Dermis blood vessel endothelial cell (primary cell): ENCODE data around the gene TSPEAR. TPM values are rescaled to one million over a fixed set of nuclear protein-coding genes. Genes with fewer than 3 reads are reported as not detected.
"Not testable (repeated sequence)": the region's sequence is repeated elsewhere in the genome, so short reads cannot be mapped to it uniquely, and the experiment has no call there.

Experiments
- DNase-seq: peaks from one replicate; pipeline ENCODE4 v3.0.0; 2010
- total RNA-seq: library from RNA; depleted of rRNA; stranded (reverse); fragments of >200 nt; gene quantifications from 2 replicates; pipeline ENCODE4 v1.2.3, GENCODE V29; 2014

TSPEAR gene
- total RNA-seq, 1 donor from 2014 or later, result 1.0 TPM

DNA sequence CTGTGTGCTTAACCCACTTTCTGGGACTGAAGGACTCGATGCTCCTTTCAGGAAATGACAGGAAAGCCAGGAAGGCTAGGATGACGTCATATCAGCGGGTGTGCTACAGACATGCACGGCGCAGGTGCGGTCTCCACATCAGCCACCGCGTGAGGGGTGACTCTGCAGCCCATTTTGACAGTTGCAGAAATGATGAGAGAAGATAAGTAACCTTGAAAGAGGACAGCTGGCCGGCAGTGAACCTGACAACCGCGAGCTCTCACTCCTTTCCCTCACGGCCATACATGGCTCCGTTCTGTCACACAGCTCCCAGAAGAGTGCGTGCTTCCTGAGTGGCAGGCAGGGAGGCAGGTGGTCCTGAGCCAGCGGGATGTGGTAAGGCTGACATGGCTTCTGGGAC is 129.3 kb downstream of the TSPEAR start:
- no peak for DNase-seq

DNA sequence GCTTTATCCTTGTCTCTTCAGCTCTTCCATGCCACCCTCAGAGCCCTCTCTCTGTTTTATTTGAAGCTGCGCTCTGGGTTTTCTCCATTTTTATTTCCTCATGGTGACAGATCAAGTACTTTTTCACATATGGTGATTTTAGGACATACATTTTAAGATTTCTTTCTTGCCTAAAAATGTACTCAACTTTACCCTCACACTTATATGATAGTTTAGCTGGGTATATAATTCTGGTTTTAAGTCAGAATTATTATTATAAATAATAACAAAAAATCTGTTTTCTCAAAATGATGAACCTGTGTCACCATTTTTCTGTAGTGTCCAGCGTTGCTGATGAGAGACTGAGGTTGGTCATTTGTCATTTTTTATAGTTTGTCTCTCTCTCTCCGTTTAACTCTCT is 130.2 kb downstream of the TSPEAR start:
- no peak for DNase-seq

DNA sequence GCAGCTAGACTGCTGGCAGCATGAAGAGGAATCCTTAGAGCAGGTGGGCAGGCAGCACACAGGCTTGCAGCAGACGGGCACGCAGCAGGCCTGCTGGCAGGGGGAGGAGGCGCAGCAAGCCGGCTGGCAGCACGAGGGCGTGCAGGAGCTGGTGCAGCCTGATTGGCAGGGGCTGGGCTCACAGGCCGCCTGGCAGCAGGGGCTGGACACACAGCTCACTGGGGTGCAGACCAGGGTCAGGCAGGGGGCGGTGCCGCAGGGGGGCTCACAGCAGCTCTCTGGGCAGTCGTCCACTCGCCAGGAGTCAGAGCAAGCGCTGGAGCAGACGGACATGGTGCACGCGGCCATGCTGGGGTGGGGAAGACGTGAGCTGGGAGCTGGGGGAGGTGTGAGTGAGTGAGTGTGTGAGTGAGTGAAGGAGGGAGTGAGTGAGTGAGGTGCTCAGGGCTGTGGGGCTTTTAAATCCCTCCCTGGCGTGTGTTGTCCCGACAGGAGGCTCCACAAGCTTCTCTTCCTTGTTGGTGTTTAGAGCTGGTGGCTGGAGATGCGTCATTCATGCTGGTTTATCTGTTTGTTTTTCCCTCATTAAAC is 131.0 kb downstream of the TSPEAR start, which contains the start of gene KRTAP10-5:
Gene KRTAP10-5, minus strand, starts transcription at position 374 of the 591 bp plus-strand sequence. Its CDS starts 26 bp downstream, at position 348.
- DNase-seq, result not testable (repeated sequence)

DNA sequence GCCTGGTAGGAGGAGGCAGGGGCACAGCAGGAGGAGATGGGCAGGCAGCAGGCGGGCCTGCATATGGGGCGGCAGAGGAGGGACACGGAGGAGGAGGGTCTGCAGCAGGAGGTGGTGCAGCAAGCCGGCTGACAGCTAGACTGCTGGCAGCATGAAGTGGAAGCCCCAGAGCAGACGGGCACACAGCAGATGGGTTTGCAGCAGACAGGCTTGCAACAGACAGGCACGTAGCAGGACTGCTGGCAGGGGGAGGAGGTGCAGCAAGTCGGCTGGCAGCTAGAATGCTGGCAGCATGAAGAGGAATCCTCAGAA is 131.6 kb downstream of the TSPEAR start:
- DNase-seq, result no peak

DNA sequence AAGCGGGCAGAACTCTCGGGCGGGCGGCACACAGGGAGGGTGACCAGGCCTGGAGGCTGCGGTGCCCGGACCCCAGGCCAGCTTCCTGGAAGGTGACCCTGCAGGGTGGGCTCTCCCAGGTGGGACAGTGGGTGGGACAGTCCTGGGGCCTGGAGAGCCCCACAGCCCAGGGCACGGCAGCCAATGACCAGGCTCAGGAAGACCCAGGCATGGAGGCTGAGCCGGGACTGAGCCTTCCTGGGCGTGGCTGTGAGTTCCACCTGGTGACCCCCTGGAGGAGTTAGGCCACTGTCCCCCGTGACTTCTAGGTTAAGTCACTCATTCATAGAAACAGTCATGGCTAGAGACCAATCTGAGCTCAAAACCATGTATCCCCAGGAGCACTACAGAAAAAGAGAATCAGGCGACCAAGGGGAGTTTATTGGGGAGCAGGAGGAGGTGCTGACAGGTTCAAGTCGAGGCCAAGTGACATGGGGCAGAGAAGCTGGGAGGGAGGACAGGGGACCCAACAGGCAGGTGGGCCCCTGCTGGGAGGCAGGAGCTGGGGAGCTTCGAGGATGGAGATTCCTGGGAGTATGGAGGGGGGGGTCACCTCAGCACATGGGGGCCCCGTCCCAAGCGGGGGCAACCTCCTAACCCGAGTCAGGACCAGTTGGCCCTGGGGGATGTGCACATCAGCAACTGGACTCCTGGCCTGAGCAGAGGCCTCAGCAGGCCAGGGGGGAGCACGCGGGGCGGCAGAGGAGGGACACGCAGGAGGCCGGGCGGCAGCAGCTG is 132.1 kb downstream of the TSPEAR start:
- no peak for DNase-seq

DNA sequence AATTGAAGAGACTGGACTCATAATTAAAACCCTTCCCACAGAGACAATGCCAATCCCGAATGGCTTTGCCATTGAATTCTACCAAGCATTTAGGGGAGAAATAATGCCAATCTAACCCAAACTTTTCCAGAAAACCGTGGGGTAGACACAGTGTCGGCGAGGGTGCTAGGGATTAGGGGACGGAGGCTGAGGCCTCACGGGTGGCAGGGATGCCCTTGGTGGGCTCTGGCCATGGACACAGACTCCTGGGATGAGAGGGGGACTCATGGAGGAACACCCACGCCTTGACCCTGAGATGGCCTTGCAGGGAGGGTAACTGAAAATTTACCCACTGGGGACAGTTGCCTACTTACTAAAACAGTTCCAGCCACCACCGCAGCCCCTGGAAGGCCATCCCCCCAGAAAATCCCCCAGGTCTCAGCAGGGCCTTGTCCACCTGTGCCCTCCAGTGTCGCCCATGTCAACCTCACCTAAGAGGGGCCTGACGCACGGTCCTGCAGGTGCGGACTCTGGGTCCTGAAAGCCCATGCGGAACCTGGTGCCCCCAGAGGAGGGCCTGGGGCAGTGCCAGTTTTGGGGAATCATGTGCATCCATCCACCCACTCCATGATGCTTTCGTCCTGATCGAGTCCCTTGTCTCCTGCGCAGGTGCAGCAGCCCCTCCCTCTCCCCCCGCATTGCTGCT is 132.9 kb downstream of the TSPEAR start:
- DNase-seq, result no peak

DNA sequence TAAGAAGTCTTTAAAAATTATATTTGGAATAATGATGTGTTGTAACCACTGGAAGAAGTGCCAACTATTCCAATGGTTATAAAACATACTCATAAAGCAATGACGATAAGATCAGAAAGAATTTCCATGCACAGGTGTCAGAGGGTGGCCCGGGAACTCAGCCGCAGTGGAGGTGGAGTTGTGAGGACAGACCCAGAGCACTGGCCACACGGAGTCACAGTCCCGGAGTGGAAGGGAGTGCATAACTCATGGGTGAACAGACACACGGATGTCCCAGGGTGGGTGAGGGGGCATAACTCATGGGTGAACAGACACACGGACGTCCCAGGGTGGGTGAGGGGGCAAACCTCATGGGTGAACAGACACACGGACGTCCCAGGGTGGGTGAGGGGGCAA is 135.3 kb downstream of the TSPEAR start:
- no peak for DNase-seq

DNA sequence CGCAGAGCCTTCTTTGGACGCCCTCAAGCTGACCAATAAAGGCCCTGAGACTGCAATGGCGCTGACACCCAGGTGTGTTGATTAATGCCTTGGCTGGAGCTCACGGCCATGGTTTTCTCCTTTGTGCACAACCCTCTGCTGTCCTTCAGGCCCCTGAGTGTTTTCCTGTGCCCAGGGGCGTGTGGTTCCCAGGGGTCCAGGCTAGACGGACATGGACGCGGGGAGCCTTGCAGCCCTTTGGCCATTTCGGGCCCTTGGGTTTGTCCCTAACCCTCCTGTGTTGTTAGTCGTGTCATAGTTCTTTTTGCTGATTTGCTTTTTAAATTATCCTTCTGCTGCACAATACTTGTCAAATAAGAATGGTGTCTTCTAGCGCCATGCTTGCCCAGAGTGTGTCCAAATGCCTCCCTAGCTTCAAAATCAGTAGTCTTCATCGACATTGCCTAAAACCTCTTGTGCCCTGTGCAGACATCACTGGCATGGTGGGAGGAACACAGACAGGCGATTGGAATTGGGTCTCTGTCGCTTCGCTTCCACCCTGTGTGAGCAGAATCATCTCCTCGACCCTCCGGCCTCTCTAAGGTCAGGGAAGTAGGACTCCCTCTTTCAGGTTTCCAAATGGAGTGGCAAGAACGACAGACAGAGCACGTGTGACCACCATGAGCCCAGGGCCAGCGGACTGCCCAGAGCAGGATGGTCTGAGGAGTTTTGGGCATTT is 135.9 kb downstream of the TSPEAR start:
- no peak for DNase-seq

DNA sequence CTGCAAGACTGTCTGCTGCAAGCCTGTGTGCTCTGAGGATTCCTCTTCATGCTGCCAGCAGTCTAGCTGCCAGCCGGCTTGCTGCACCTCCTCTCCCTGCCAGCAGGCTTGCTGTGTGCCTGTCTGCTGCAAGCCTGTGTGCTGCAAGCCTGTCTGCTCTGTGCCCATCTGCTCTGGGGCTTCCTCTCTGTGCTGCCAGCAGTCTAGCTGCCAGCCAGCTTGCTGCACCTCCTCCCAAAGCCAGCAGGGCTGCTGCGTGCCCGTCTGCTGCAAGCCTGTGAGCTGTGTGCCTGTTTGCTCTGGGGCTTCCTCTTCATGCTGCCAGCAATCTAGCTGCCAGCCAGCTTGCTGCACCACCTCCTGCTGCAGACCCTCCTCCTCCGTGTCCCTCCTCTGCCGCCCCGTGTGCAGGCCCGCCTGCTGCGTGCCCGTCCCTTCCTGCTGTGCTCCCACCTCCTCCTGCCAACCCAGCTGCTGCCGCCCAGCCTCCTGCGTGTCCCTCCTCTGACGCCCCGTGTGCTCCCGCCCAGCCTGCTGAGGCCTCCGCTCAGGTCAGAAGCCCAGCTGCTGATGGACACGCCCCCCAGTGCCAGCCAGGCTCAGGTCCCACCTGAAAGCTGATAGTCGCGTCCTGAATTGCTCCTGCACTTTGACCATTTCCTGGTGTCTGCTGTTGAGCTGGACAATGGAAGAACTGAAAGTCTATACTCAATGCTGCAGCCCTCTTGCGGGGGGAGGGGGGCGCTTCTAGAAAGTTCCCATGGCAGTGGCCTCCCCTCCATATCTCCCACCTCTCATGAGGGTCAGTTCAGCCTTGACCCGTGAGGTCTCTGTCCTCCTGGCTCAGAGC is 136.7 kb downstream of the TSPEAR start:
- DNase-seq, result no peak

DNA sequence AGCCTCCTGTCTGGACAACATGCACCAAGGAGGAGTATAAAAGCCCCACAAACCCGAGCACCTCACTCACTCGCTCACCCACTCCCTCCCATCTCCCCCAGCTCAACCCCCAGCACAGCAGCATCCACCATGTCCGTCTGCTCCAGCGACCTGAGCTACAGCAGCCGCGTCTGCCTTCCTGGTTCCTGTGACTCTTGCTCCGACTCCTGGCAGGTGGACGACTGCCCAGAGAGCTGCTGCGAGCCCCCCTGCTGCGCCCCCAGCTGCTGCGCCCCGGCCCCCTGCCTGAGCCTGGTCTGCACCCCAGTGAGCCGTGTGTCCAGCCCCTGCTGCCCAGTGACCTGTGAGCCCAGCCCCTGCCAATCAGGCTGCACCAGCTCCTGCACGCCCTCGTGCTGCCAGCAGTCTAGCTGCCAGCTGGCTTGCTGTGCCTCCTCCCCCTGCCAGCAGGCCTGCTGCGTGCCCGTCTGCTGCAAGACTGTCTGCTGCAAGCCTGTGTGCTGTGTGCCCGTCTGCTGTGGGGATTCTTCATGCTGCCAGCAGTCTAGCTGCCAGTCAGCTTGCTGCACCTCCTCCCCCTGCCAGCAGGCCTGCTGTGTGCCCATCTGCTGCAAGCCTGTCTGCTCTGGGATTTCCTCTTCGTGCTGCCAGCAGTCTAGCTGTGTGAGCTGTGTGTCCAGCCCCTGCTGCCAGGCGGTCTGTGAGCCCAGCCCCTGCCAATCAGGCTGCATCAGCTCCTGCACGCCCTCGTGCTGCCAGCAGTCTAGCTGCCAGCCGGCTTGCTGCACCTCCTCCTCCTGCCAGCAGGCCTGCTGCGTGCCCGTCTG is 137.5 kb downstream of the TSPEAR start, which contains the start of gene KRTAP10-4:
Gene KRTAP10-4, plus strand, starts transcription at position 100 of the 827 bp plus-strand sequence. Its CDS starts 30 bp downstream, at position 130.
- not testable (repeated sequence) for DNase-seq

DNA sequence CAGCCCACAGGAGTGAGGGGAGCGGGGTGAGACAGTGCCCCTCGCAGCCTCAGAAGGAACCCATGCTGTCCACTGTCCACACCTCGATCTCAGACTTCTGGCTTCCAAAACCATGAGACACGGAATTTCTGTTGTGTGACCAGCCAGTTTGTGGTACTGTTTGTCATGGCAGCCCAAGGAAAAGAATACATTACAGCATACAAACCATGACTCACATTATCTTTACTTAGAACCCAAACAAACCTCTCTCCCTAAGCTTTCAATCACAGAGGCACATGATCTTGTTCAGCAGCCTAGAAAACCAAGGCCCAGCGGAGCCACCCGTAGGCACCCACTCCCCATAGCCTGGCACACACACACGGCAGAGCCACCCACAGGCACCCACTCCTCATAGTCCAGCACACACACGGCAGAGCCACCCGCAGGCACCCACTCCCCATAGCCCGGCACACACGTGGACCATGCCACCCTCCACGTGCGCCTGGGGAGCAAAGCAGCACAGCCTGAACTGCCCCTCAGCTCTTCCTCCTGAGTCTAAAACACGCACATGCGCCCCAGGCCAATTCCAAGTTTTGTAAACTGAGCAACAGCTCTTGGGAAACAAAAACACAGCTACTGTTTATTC is 138.3 kb downstream of the TSPEAR start:
- DNase-seq, result no peak

DNA sequence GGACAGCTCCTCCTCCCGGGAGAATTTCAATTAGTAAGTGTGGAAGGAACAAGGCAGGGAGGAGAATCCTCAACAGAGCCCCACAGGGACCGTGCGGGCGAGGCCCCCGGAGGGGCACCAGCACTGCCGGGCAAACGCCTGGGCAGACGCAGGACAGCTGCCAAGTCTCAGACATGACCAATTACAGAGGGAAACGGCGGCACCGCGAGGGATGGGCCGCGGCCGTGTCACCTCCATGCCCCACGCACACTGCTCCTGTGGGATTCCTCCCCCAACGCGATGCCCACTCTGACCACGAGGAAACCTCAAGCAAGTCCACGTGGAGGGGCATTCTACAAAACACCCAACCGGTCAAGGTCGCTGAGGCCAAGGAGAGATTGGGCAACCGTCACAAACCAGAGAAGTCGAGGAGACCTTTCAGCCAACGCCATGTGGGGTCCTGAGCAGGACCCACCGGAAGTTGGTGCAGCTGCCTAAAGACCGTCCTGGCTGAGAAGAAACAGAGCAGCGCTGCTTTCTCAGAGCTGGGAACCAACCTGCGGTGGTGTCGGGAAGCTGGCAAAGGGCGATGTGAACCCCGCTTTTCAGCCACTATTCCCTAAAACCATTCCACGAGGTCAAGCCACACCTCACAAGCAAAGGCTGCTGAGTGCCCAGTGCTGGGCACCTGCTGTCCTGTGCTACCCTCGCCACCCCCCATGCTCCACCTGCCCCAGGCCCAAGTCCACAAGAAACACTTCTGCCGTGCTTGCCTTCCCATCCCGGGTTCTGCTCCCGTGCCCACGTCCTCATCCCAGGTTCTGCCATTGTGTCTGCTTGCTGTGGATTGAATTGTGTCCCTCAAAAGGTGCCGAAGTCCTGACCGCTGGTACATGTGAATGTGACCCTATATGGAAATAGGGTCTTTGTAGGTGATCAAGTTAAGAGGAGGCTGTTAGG is 139.3 kb downstream of the TSPEAR start:
- no peak for DNase-seq

DNA sequence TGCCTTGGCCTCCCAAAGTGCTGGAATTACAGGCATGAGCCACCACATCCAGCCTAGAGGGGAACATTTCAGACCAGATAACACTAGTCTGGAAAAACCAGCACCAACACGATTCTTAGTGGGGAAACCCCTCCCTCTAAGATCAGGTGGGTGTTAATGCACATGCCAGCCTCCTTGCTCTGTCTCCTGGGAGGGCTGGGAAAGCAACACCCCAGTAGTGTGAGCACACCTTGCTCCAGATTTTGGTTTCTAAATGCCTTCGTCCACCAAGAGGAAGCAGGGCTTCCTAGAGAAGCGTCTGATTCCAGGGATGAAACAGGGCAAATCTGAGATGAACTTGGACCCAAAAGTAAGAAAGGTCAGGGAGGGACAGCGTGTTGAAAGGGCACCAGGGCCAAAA is 140.1 kb downstream of the TSPEAR start:
- DNase-seq, result no peak

DNA sequence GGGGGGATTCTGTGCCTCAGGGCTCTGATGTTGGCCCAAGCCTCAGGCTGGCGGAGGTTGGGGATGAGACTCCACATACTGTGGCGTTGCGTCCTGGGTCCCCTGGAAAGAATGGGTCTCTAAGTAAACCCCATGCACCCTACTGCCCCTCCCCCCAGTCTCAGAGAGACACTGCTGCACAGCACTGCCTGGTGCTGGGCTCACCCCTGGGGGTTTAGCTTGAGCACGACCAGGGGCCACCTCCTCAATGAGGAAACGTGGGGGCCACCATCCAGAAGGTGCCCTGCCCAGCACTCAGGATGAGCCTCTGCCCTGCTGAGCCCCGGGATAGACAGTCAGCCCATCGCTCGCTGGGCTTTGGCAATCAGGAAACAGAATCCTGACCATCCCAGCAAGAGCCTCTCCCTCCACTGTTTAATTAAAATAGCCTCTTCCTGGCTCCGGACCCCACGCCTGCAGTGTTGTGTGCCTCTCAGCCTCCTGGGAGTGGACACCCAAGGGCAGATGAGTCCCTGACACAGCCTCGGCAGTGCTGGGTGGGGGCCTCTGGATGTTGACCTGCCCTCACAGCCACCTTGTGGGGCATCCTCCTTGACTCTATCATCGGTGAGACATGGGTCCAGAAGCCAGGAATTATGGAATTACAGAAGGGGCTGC is 141.4 kb downstream of the TSPEAR start:
- DNase-seq, result no peak

DNA sequence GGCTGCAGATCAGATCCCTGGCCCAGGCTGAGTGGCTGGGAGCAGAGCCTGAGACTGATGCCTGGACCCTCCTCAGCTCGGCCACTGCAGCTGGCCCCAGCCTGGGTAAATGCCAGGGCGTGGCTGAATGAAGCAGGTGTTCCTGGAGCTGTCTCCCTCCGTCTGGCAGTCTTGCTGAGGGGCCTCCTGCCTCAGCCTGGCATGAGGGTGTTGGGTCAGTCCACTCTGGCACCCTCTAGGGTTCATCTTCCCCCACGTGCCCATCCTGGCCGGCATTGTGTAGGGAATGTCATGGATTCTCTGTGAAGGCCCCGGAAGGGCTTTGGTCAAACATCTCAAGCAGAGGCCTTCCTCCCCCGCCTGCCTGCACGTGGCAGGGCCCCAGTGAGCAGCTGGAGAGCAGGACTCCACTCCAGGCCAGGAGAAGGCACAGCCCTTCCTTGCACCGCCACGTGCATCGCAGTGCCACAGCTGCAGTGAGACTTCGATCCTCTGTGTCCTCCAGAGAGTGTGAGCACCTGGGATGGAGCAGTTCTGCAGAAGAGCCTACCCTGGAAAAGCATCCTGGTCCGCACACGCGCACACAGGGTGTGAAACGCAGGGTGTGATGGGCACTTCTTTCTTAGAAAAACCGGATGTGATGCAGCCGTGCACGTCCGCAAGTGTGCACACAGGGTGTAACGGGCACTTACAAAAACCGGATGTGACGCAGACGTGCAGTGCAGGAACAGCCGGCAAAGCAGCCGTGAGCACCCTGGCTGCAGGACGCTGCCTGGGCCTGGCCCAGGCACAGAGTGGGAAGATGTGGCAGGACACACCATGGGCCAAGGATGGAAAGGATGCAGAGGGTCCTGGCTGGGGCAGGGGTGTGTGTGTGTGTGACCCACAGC is 142.5 kb downstream of the TSPEAR start:
- DNase-seq, result no peak

DNA sequence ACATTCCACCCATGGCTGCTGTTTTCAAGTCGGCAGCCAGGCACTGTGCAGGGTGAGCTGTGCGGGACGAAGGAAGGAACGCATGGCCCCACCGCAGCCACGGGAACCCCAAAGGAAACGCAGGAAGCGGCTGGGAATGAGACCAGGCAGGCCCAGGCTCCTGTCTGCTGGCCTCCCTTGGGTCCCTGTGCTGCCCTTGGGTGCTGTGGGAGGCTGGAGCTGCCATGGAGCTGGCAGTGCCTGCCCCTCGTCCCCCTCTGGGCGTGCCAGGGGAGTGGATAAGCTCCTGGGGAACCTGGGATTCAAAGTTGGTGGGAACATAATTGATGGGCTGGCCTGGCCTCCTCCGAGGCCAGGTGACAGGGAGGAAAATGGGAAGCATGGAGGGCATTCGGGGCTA is 143.1 kb downstream of the TSPEAR start:
- no peak for DNase-seq

DNA sequence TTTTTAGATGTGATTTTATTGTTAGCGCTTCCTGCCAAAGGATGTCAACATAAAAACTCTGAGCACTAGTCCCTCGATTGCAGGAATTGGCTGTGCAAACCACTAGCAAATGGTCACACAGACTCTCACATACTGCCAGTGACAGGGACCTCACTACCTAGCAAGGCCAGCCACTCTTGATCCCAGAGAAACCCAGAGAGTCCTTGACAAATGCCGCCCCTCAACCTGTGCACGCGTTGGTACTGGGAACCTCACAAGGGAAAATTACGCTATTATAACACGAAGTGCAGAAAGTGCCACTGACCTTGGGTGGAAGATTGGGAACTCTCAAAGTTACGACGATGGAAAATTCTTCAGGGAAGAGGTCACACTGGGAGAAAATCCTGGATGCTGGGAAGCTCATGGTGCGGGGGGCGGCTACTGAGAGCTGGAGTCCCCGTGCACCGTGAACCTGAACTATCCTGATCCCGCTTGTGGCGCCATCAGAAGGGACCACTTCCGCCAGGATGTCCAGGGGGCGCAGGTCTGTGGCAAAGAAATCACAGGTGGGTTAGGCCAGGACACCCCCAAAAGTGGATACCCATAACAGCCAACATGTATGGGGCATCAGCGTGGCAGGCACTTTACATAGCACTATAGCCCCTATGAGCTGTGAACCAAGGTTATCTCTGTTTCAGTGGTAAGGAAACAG is 143.7 kb downstream of the TSPEAR start:
- no peak for DNase-seq
